H9 (cell line): ENCODE data around the gene ERAL1. TPM values are rescaled to one million over a fixed set of nuclear protein-coding genes. Genes with fewer than 3 reads are reported as not detected.

Experiments used
- DNase-seq: peaks from one replicate; pipeline ENCODE4 v3.0.0-alpha.2; 2017
- H2AFZ ChIP-seq: one replicate; pipeline ENCODE4 v1.6.1; 2013; ENCODE audit warnings: mild to moderate bottlenecking, low read length, control low read depth, moderate library complexity
- H2AK5ac ChIP-seq: 2 replicates; pipeline ENCODE4 v1.6.1; 2013; ENCODE audit warnings: low read length, control low read depth, mixed read lengths; ENCODE audit not compliant: insufficient read length
- H2BK120ac ChIP-seq: one replicate; pipeline ENCODE4 v1.6.1; 2013; ENCODE audit warnings: low read depth, mild to moderate bottlenecking, low read length, control low read depth, inconsistent platforms; ENCODE audit not compliant: poor library complexity, severe bottlenecking
- H2BK12ac ChIP-seq: 2 replicates; pipeline ENCODE4 v1.6.1; 2013; ENCODE audit warnings: low read length, control low read depth, mixed read lengths, low read depth; ENCODE audit not compliant: insufficient read length
- H2BK15ac ChIP-seq: 2 replicates; pipeline ENCODE4 v1.6.1; 2013; ENCODE audit warnings: low read depth, low read length, control low read depth
- H2BK20ac ChIP-seq: one replicate; pipeline ENCODE4 v1.6.1; 2013; ENCODE audit warnings: low read depth, mild to moderate bottlenecking, low read length, control low read depth, inconsistent platforms; ENCODE audit not compliant: poor library complexity, severe bottlenecking
- H2BK5ac ChIP-seq: 2 replicates; pipeline ENCODE4 v1.6.1; 2013; ENCODE audit warnings: low read length, control low read depth, mixed read lengths; ENCODE audit not compliant: insufficient read length
- H3K14ac ChIP-seq: 2 replicates; pipeline ENCODE4 v1.6.1; 2013; ENCODE audit warnings: low read length, control low read depth; ENCODE audit not compliant: insufficient read depth
- H3K18ac ChIP-seq: 2 replicates; pipeline ENCODE4 v1.6.1; 2013; ENCODE audit warnings: low read depth, mild to moderate bottlenecking, mixed read lengths, low read length, control low read depth; ENCODE audit not compliant: insufficient read length
- H3K23ac ChIP-seq: 2 replicates; pipeline ENCODE4 v1.6.1; 2013; ENCODE audit warnings: low read length, control low read depth, mixed read lengths, low read depth; ENCODE audit not compliant: insufficient read length
- H3K23me2 ChIP-seq: 2 replicates; pipeline ENCODE4 v1.6.1; 2013; ENCODE audit warnings: low read depth, mild to moderate bottlenecking, mixed read lengths, low read length, control low read depth; ENCODE audit not compliant: insufficient read length, poor library complexity, severe bottlenecking
- H3K27ac ChIP-seq: 2 replicates; pipeline ENCODE4 v1.5.1; 2013; ENCODE audit warnings: low read length, control low read depth, mixed read lengths, low read depth; ENCODE audit not compliant: insufficient read length
- H3K27me3 ChIP-seq: 2 replicates; pipeline ENCODE4 v1.6.1; 2013; ENCODE audit warnings: low read length, control low read depth, inconsistent platforms; ENCODE audit not compliant: insufficient read depth
- H3K4ac ChIP-seq: 2 replicates; pipeline ENCODE4 v1.6.1; 2013; ENCODE audit warnings: low read depth, mild to moderate bottlenecking, control low read depth, inconsistent platforms, low read length, moderate library complexity
- H3K4me1 ChIP-seq: 2 replicates; pipeline ENCODE4 v1.6.1; 2013; ENCODE audit warnings: low read length, control low read depth, inconsistent platforms; ENCODE audit not compliant: insufficient read depth
- H3K4me2 ChIP-seq: 2 replicates; pipeline ENCODE4 v1.6.1; 2013; ENCODE audit warnings: low read length, control low read depth, mixed read lengths; ENCODE audit not compliant: insufficient read length, insufficient read depth
- H3K56ac ChIP-seq: 2 replicates; pipeline ENCODE4 v1.6.1; 2013; ENCODE audit warnings: low read depth, mild to moderate bottlenecking, mixed read lengths, low read length, control low read depth; ENCODE audit not compliant: insufficient read length
- H3K79me1 ChIP-seq: 2 replicates; pipeline ENCODE4 v1.6.1; 2013; ENCODE audit warnings: low read depth, mild to moderate bottlenecking, moderate library complexity, low read length, control low read depth, inconsistent platforms; ENCODE audit not compliant: insufficient read depth, poor library complexity, severe bottlenecking
- H3K79me2 ChIP-seq: 2 replicates; pipeline ENCODE4 v1.6.1; 2013; ENCODE audit warnings: low read length, control low read depth, inconsistent platforms; ENCODE audit not compliant: insufficient read depth
- H3K9ac ChIP-seq: 2 replicates; pipeline ENCODE4 v1.6.1; 2013; ENCODE audit warnings: low read length, control low read depth, mixed read lengths; ENCODE audit not compliant: insufficient read length; ENCODE audit errors: extremely low read depth
- H3K9me3 ChIP-seq: one replicate; pipeline ENCODE4 v1.6.1; 2013; ENCODE audit warnings: low read depth, low read length, inconsistent platforms; ENCODE audit not compliant: control insufficient read depth
- H3T11ph ChIP-seq: one replicate; pipeline ENCODE4 v1.6.1; 2013; ENCODE audit warnings: mild to moderate bottlenecking, low read length, control low read depth, inconsistent platforms
- H4K20me1 ChIP-seq: one replicate; pipeline ENCODE4 v1.6.1; 2013; ENCODE audit not compliant: control insufficient read depth, insufficient read length, insufficient read depth
- H4K5ac ChIP-seq: 2 replicates; pipeline ENCODE4 v1.6.1; 2013; ENCODE audit warnings: low read depth, mild to moderate bottlenecking, mixed read lengths, low read length, control low read depth; ENCODE audit not compliant: insufficient read length
- H4K8ac ChIP-seq: replicated peaks from 2 replicates; pipeline ENCODE4 v1.6.1; 2013; ENCODE audit warnings: low read length, control low read depth, mixed read lengths, low read depth; ENCODE audit not compliant: insufficient read length
- H4K91ac ChIP-seq: 2 replicates; pipeline ENCODE4 v1.6.1; 2013; ENCODE audit warnings: low read depth, mild to moderate bottlenecking, moderate library complexity, mixed read lengths, low read length, control low read depth; ENCODE audit not compliant: insufficient read length
- H3K27ac Mint-ChIP-seq, 3 experiments: 2 replicates in 2 of 3; 3 replicates in 1 of 3; pipeline ENCODE4 v1.8.0; 2020 to 2021; ENCODE audit warnings: mixed read lengths in 3 of 3, mild to moderate bottlenecking in 1 of 3, moderate library complexity in 1 of 3
- H3K27me3 Mint-ChIP-seq: 2 replicates; pipeline ENCODE4 v1.8.0; 2021; ENCODE audit warnings: low read depth, mild to moderate bottlenecking, moderate library complexity, mixed read lengths
- H3K36me3 Mint-ChIP-seq, 3 experiments: 2 replicates in 2 of 3; 3 replicates in 1 of 3; pipeline ENCODE4 v1.8.0; 2020 to 2021; ENCODE audit warnings: low read depth in 3 of 3, mixed read lengths in 3 of 3; ENCODE audit not compliant: insufficient read depth in 1 of 3
- H3K4me1 Mint-ChIP-seq, 2 experiments: 2 replicates each; pipeline ENCODE4 v1.8.0; 2020; ENCODE audit warnings: mixed read lengths in 2 of 2
- H3K4me3 Mint-ChIP-seq, 2 experiments: 2 replicates in 1 of 2; 3 replicates in 1 of 2; pipeline ENCODE4 v1.8.0; 2020 to 2021; ENCODE audit warnings: mild to moderate bottlenecking in 2 of 2, mixed read lengths in 2 of 2, moderate library complexity in 1 of 2
- H3K9me3 Mint-ChIP-seq, 2 experiments: 2 replicates in 1 of 2; 3 replicates in 1 of 2; pipeline ENCODE4 v1.8.0; 2020; ENCODE audit warnings: mild to moderate bottlenecking in 2 of 2, mixed read lengths in 2 of 2, moderate library complexity in 1 of 2
- CTCF ChIP-seq: fragments of 200-600 bp; sonication (generic); conservative IDR thresholded peaks from 3 replicates; pipeline ENCODE4 v1.8.0; 2021; ENCODE audit warnings: antibody characterized with exemption, mild to moderate bottlenecking
- WGBS: extraction: QIAGEN DNeasy Blood & Tissue Kit; methylation state at CpG from one replicate; pipeline ENCODE4 v1.1.7; 2013; ENCODE audit warnings: missing lambda C conversion rate, low lambda C conversion rate, mixed read lengths; ENCODE audit not compliant: insufficient read length; ENCODE audit errors: extremely low coverage; 5-methylcytosine and 5-hydroxymethylcytosine counted together
- total RNA-seq: library from RNA; stranded (reverse); gene quantifications from 2 replicates; pipeline ENCODE4 v1.2.1, GENCODE V29; 2021

Gene ERAL1
- total RNA-seq, 1 experiment from 2014 or later, result 67.8 TPM

DNA sequence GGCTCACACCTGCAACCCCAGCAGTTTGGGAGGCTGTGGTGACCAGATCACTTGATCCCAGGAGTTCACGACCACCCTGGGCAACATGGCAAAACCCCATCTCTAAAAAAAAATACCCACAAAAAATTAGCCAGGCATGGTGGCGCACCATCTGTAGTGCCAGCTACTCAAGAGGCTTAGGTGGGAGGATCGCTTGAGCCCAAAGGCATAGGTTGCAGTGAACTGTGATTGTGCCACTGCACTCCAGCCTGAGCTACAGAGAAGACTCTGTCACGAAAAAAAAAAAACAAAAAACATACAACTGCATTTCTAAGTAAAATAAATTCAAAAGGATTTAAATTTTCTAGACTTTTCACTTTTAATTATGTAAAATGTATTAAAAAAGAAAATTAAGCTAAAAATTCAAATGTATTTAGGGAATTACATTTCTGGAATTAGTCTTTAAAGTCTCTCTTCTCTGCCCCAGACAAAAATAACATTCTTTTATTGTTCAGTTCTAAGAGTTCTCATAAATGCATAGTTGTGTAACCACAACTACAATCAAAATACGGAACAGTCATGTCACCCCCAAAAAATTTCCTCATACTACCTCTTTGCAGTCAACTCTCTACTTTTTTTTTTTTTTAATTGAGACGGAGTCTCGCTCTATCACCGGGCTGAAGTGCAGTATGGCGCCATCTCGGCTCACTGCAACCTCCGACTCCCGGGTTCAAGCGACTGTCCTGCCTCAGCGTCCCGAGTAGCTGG lies 26.3 kb upstream of the ERAL1 start:
- TF ChIP-seq CTCF, result no peak
- no peak overlapping the region for H3K4me3 Mint-ChIP-seq
- no peaks in the 10 kb centered on the region for H3K9me3 ChIP-seq

More for the DNA sequence above, 26.3 kb upstream of the ERAL1 start:
- no peak overlapping the region for H2AFZ ChIP-seq
- no peak overlapping the region for H4K91ac ChIP-seq
- H3K27me3 ChIP-seq, result no peaks in the 10 kb centered on the region
- no peak overlapping the region for H2BK5ac ChIP-seq
- no peak overlapping the region for H2BK15ac ChIP-seq
- no peak overlapping the region for H2AK5ac ChIP-seq
- H3K14ac ChIP-seq, result no peak overlapping the region
- Mint-ChIP-seq H3K9me3 (no peaks in the 10 kb centered on the region), H3K4me1 (no peaks in the 10 kb centered on the region), H3K36me3 (peaks cover 8 to 19% (median 9%) of the 10 kb centered on the region in 3 experiments; a peak in 6 of 7 replicates), H3K27ac (peak overlapping the region in 2 of 3 experiments; percentile 62 to 85; a peak in 3 of 7 replicates), H3K27me3 (no peaks in the 10 kb centered on the region)
- no peak overlapping the region for H3K56ac ChIP-seq
- H4K5ac ChIP-seq, result no peak overlapping the region
- H3K27ac ChIP-seq, result no peak overlapping the region
- no peak overlapping the region for H3K4ac ChIP-seq
- no peak overlapping the region for H2BK20ac ChIP-seq
- no peak for DNase-seq
- no peaks in the 10 kb centered on the region for H3K23me2 ChIP-seq
- no peak overlapping the region for H3K9ac ChIP-seq
- H3K4me1 ChIP-seq, result no peaks in the 10 kb centered on the region
- no peak overlapping the region for H3K4me2 ChIP-seq
- no peak overlapping the region for H3T11ph ChIP-seq
- H4K20me1 ChIP-seq, result no peaks in the 10 kb centered on the region
- no peak overlapping the region for H2BK12ac ChIP-seq
- H4K8ac ChIP-seq, result no peak overlapping the region
- H3K79me1 ChIP-seq, result peaks cover 3% of the 10 kb centered on the region
- no peak overlapping the region for H3K23ac ChIP-seq
- H3K79me2 ChIP-seq, result peaks cover 2% of the 10 kb centered on the region; the same call in 1 of the 2 replicates
- H3K18ac ChIP-seq, result no peak overlapping the region
- no peak overlapping the region for H2BK120ac ChIP-seq
- no CpG with 5 or more reads among the region's 15 CpGs for WGBS
